SK-N-MC (cell line): ENCODE results near the gene CDKL1.

Experiments used
- FOXP2 ChIP-seq: optimal IDR thresholded peaks from 2 replicates; pipeline ENCODE3; 2011; ENCODE audit warnings: mild to moderate bottlenecking, moderate library complexity; ENCODE audit not compliant: insufficient read depth; ENCODE audit errors: extremely low read length, control extremely low read depth
- POLR2AphosphoS5 ChIP-seq: IDR thresholded peaks from 2 replicates; pipeline ENCODE4 v1.6.1; 2012; ENCODE audit warnings: mild to moderate bottlenecking, low read depth, low read length, borderline replicate concordance

DNA sequence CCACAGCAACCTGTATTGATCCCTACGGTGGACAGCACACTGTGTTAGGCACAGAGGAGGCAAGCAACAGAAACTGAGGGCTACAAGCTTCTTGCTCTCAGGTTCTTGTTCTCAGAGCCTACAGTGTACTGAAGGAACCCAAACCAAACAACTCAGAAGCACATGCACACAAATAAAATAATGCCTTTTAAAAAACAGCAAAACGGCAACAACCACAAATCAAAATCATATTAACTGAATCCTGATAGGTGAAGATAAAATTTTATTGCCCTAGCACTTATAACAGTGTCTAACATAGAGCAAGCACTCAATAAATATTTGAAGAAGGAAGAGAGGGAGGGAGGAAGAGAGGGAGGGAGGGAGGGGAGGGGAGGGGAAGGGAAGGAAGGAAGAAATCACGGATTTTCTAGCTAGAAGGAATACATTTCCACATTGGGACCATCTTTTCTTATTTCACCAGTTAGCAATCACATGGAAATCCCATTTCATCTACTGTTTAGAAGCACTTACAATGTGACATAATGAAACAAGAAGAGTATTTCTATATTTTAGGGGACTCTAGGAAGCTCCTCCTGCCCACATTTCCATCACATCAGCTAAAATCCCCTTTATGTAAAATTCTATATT, 57.4 kb downstream of the CDKL1 start:
- TF ChIP-seq POLR2AphosphoS5 (no peak), FOXP2 (no peak)
